Smooth muscle cell of the umbilical artery (primary cell): ENCODE measurements around the gene ENOX2. TPM values are rescaled to one million over a fixed set of nuclear protein-coding genes. Genes with fewer than 3 reads are reported as not detected.

ENCODE experiments used
- total RNA-seq: library from RNA; depleted of rRNA; stranded (reverse); fragments of >200 nt; gene quantifications from 2 replicates; pipeline ENCODE4 v1.2.3, GENCODE V29; 2014

ENOX2 gene, protein sequence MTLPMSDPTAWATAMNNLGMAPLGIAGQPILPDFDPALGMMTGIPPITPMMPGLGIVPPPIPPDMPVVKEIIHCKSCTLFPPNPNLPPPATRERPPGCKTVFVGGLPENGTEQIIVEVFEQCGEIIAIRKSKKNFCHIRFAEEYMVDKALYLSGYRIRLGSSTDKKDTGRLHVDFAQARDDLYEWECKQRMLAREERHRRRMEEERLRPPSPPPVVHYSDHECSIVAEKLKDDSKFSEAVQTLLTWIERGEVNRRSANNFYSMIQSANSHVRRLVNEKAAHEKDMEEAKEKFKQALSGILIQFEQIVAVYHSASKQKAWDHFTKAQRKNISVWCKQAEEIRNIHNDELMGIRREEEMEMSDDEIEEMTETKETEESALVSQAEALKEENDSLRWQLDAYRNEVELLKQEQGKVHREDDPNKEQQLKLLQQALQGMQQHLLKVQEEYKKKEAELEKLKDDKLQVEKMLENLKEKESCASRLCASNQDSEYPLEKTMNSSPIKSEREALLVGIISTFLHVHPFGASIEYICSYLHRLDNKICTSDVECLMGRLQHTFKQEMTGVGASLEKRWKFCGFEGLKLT
- total RNA-seq = 9.6 and 10.1 TPM in 2 replicates

DNA sequence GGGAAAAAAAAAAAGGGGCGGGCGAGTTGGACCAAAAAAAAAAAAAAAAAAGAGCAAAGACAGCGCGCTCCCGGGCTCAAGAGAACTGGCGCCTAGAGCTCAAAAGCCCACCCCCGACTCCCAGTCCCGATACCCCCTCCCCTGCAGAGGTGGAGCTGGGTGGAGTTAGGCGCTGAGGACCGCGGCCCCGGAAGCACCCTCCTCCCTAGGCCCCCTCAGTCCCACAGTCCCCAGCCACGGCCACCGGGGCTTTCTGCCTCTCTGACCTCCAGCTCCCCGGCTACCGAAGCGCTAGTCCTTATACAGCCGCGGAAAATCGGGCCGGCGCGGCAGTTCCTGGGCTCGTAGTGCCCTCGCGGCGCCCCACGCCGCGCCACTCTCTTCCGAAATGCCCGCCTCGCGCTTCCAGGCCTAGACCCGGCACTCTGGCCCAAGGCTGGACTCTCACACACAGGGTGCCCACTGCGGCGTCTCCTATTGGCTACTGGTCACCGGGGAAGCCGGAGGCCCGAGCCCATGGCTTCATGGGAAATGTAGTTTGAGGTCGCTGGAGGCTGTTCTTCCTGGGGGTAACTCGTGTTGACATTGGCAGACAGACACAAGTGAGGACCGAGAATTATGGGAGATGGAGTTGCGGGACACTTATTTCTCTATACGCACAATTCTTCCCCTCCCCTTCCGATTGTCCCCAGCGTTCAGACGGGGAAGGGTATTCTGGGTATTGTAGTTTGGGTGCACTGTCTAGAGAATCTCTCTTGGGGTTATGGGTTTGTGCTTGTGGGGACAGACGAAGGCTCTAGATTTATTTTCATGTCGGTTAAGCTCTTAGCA lies at the start of gene ENOX2:
Gene ENOX2, minus strand, starts transcription at position 427 of the 831 bp plus-strand sequence. CDS start 199,993 bp downstream, outside the sequence.

Other genes with a start within 250 kb of the ENOX2 start
- not detected in 2 replicates for gene ARHGAP36, start 155.1 kb upstream of the ENOX2 start, total RNA-seq